DMS153 treated with DMSO at 0.1 percent for 48 hours (cell line): ENCODE results near the gene GHRHR.

ENCODE experiments used
- DNase-seq: peaks from one replicate; lab custom pipeline; 2025; ENCODE audit not compliant: unreplicated experiment; lab: John Stamatoyannopoulos, UW

GHRHR gene

DNA sequence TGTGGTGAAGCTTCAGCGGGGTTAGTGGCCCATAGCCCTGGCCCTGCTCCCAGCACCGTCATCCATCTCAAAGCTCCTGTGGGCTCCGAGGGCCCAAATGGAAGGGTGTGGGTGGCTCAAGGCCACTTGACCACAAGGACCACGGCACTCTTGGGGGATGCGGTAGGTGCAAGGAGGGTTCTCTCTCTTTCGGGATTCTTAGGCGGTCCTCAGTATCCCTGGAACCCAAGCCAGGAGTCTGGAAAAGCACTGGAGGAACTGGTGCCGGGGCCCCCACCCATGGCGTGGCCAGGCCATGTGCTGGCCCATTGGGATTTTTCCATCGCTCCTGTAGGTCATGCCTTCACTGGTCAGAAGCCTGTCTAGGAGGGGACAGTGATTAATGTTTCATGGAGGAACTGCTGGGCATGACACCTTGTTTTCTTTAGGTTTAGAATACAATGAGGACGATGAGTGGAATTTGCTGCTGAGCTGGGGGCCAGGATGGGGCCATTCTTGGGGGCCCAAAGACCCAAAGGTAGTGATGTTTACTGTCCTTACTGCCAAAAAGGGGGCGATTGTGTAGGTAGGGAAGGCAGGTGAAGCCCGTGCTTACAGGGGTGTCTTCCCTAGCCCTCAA, 35.4 kb upstream of the GHRHR start:
- no peak for DNase-seq

DNA sequence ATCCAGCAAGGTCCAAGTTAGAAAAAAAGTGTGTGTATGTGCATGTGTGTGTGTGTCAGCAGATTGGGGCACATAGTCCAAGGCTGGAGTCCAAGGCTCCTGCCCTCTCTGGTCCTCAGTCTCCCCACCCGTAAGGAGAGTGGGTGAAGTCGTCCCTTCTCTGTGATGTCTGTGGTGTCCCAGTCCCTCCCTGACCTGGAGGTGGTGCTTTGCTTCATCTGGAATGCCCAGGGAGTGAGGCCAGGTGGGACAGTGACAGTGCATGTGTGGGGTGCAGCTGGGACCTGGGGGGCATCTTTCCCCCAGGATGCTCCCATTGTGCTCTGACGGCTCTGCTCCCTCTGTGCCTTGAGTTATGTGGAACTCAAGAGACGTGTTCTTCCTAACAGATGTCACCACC, 34.1 kb upstream of the GHRHR start:
- no peak for DNase-seq

DNA sequence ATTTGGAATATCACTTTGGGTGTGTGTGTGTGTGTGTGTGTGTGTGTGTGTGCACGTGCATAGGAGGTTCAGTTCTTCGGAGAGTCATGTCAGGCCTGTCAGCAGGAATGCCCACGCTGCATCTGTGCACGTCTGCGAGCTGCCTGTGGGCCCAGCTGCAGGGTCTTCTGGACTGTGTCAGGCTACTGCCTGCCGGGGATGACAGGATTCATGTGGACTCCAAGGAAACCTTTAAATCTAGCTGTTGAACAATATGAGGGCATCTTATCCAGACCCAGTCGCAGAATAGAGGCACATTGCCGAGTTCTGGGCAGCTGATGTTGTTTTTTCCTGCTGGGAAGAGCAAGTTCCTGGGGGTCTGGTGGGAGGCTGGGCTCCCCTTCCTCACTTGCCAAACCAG, 33.1 kb upstream of the GHRHR start:
- no peak for DNase-seq

DNA sequence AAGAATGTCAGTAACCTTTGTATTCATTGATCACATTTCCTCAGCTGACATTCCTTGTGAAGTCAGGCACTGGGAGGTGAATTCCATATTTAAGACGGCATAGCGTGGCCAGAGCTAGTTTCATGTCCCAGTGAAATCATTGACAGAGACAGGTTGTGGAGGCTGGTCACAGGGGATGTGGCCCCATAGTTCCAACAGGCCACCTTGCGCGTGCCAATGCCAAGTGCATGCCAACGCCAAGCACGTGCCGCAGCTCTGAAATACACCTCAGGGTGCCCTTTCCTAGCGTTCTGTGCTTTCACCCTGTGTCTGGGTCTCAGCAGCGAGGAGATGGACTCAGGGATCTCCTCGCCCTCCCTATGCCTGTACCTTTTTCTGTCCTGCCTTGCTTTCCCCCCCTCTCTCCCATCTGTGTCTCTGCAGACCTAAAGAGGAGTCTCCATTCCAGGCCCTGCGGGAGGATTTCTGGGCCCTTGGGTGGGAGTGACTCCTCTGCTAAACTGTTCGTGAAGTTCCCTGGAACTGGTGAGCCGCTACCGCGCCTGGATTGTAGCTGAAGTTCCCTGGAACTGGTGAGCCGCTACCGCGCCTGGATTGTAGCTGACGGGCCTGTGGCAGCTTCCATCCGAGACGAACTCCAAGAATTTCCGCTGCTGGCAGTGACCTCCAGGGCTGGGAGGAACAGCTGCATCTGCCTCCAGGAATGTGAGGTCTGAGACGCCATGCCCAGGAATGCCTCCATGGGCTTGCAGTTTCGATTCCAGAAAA, 32.4 kb upstream of the GHRHR start:
- DNase-seq = no peak

DNA sequence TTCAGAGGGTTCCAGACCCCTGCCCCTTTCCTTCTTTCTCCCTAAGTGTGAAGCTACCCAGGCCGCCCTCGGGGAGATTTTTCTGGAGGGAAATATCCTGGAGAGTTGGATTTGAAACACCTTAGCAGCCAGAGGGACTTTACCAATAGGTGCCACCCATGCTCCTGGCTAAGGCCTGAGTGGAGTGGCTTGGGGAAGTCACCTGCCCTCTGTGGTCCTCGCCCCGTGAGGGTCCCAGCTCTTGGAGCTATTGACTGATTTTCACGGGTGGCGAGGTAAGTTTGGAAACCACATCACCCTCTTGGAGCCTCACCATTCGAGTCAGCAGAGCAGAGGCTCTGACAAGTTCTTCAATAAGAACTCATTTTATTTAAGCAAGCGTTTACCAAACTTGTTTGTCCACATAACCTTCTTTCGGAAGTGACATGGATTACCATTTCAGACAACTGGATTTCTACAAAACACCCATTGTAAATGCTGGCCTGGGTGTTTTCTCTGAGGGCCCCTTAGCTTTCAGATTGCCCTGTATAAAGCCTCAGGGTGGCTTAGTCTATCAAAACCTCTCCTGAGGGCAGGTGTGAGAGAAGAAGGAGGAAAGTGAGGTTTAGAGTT, 31.7 kb upstream of the GHRHR start:
- DNase-seq = no peak

DNA sequence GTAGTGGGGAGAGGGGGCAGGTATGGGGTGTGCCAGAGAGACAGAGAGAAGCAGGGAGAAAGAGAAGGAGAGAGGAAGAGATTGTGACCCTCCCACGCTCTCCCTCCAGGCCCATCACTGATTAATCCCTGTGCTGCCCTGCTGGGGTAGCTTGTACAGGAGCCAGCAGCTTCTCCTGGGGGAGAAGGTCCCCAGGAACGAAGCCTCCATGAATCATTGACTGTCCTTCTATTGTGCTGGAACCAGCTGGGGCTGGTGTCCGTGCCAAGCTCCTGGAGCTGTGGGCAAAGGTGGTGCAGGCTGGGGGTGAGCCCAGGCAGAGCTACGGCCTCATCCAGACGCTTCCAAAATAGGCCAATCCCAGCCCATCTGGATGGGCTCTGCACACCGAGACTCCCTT, 31.2 kb upstream of the GHRHR start:
- no peak for DNase-seq

DNA sequence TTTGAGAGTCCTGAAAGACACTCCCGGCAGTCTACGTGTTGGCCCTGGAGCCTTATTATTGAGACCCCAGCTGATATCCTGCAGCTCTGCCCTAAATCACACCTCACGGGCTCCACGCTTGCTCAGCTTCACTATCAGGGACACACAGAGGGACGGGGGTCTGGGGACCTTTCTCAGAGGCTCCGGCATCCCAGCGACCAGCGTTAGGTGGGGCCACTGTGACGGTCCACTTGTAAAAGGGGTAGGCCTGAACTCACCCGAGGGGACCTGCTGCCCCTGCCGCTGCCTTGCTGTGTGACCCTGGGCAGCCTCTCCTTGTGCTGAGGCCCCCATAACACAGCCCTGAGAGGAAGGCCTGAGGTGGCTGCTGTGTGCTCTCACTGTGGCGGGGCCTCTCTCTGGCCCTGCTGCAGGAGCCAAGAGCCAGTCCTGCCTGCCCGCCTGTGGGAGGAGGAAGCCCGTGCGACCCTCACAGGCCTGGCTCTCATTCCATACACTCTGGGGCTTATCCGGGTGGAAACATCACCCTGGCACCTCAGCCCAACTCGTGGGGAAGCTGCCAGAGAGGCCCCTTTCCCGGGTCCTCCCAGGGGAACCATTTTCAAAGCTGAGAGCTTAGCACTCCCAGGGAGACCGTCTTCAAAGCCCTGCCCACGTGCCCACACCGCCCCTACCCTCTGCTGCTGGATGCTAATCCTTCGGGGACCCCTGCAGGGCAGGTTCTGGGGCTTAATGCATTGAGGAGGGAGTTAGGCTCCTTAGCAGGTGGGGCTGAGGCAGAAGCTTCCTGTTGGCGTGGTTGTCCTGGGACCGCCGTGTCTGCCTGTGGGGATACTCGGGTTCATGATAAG, 30.4 kb upstream of the GHRHR start:
- no peak for DNase-seq

DNA sequence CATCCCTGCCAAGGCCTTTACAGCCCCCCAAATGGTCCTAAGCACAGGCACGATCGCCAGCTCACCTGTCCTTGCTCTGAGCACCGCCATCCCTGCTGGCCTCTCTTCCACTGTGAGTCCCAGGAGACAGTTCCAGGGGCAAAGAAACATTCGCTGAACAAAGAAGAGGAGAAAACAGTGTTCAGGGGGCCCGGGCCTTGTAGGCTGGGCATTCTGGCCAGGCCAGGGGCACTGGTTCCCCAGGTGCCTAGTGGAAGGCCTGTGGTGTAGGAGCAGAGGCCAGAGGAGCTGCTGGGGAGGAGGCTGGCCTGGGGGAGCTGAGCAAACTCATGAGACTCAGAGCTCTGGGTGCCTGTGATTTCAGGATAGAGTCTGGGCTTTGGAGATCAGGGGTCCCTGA, 29.5 kb upstream of the GHRHR start:
- DNase-seq = no peak

DNA sequence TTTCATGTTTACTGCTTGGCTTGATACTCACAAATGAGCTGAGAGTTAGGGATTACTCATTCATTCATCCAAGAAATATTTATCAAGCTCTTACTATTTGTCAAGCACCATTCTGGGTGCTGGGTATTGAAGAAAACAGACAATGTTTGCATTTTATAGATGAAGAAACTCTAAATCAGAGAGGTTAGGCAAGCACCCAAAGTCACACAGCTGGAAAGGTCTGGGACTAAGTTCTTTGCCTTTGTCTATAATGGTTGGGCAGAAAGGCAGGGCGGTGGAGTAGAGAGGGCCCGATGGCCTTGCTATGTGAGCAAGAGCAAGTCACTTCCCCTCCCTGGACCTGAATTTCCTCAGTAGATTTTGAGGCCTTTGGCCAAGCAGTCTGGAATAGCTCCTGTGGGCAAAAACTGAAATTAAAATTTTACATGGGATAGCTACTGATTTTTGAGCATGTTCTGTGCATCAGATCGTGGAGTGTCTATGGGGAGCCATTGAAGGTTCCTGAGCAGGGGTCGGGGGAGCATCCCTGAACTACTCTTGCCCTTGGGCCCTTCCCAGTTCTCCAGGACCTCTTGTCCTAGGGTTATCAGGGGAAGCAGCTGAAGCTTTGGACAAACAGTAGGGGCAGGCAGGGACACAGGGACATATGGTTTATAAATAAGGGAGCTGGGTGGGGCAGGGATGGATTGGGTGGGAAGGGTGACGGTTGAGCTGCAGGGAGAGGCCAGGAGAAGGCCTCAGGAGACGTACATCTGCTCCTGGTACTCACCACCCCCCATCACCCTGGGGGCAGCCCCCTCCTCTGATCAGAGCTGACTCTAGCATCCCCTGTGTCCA, 28.8 kb upstream of the GHRHR start:
- no peak for DNase-seq

DNA sequence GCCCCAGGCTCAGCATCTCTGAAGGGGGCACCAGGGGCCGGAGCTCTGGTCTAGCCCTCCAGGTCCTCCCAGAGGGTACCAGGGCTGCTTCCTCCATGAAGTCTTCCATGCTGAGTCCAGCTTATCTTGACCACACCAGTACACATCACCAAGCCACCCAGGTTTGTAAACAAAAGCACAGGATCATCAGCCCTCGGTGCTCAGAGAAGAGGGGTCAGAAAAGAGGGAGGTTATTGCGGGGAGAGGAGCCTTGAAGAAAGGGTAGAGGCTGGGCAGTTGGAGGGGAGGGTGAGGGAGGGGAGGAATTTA, 28.2 kb upstream of the GHRHR start:
- no peak for DNase-seq

DNA sequence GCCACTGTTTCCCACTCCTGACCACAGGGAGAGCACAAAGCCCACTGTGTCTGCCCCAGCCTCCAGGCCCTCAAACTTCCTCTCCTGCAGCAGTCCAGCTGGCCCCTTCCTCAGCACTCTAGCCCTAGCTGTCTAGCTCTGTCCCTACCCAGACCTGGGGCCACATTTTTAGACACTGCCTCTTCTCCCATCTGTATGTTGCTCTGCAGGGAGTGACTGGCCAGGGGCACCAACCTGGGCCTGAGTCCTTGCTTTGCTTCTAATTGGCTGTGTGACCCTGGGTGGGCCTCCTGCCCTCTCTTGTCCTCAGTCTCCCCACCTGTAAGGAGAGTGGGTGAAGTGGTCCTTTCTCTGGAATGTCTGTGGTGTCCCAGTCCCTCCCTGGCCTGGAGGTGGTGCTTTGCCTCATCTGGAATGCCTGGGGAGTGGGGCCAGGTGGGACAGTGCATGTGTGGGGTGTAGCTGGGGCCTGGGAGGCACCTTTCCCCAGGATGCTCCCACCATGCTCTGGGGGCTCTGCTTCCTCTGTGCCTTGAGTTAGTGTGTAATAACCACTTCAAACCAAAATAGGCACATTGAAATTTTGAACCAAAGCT, 27.0 kb upstream of the GHRHR start:
- DNase-seq = no peak

DNA sequence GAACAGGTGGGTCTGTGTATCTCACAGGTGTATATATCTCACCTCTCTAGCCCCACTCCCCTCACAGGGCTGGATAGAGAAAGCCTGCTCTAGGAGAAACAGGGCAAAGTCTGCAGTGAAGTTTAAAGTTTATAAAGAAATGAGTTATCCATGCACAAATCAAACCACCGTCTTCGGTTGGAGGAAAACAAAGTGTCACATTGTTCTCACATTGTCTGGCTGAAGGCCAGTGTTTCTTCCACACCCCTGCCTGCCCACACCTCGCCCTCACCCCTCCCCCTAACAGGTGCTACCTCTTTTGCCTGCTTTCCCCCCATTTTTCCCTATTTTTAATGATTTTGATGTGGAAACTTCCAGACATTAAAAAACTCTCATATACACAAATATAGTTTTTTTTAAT, 26.3 kb upstream of the GHRHR start:
- DNase-seq = no peak

DNA sequence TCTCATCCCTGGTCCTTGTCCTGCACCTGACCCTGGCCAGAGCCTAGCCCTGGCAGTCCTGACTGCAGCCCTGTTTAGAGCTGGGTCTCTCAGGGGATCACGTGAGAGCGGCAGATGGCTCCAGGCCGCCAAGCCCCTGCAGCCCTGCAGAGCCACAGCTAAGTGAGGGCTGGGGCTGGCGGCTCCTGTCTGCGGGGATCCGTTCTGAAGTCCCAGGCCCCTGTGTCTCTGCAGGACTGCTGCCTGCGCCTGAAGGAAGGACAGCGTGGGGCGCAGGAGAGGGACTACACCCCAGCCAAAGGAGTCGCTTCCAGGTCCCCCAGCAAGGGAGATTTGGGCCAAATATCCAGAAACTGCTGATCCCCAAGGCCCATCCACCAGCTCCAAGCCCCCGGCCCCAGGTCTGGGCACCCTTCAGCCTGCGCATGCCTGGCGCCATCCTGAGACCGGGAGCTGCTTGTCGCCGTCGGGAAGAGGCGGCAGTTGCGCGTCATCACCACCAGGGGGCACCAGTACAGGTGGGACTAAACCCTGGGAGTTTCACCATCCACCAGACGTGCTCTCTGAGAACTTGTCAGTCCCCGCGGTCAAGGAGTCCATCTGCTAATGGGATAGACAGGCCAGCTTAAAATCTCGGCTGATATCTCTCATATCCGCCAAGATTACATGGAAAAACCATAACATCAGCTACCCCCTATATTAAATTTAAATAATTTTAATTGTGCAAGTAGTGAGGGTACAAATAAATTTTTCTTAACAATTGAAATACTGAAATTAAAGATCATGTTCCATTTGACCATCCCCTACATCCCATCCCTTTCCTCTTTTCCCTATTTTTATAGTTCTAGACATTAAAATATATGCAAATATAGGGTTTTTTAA, 25.1 kb upstream of the GHRHR start:
- peak; percentile 88 for DNase-seq

DNA sequence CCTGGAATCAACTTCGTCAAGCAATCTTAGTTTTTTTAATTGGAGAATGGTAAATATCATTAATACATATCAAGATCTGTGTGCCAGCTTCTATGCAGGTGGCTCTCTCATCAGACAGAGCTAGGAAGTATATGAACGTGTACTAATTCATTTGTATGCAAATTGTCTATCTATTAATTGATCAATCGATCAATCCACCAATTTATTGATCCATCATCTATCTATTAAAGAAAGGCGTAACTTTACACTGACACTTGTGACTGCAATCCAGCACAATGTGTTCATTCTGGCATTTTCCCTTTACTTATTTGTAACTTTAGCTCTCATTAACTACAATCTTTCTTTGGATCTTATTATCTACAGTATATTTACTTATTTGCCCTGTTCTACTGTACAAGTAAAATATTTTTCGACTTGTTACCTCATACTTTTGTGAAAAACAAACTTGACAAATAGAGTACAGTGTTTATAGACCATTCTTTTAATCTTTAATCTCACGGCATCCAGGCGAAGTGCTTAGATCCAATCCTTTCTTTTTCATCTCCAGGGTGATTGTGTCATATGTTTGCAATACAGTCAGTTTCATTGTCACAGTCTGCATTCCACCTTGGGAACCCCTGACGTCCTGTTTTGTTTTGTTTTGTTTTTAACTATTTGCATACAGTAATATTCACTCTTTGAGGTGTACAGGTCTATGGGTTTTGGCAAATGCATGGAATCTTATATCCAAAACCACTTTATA, 22.0 kb upstream of the GHRHR start:
- DNase-seq = no peak

DNA sequence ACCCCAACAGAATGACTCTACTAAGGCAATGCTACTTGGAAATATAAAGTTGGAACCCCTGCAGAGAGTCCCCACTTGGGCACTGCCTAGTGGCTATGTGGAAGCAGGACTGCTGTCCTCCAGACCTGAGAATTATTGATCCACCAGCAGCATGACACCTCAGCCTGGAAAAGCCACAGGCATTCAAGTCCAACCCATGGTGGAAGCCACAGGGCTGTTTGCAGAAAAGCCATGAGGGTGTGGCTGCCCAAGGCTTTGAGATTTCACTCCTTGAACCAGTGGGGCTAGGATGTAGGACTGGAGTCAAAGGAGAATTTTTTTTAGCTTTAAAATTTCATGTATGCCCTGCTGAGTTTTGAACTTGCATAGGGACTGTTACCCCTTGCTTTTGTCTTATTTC, 13.6 kb upstream of the GHRHR start:
- no peak for DNase-seq

DNA sequence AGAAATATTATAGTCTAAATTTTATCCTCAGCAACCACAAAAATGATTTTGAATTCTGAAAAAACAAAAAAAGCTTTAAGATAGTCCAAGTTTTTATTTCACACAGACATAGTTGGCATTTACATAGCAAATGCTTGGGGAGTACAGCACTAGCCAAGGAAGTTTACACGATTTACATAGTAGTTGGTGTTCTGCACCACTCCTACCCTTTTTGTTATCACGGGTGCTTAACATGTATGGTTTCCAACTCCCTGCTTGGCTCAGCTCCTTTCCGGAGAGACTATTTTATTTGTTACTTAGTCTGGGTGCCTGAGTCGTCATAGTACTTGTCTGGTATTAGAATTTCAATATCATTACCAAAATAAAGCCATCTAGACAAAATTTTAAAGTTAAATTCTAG, 8.8 kb upstream of the GHRHR start:
- DNase-seq = no peak

DNA sequence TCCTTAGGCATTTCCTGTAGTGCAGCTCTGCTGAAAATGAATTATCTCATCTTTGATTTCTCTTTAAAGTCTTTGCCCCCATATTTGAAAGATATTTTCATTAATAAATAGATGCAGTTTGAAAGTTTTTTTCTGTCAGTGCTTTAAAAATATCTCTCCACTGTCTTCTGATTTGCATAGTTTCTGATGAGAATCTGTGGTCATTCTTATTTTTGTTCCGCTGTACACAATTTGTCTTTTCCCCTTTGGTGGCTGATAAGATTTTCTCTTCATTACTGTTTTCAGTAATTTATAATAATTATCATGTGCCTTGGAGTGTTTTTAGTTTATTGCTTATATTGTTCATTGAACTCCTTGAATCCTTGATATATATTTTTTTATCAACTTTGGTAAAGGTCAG, 7.0 kb upstream of the GHRHR start:
- DNase-seq = no peak

DNA sequence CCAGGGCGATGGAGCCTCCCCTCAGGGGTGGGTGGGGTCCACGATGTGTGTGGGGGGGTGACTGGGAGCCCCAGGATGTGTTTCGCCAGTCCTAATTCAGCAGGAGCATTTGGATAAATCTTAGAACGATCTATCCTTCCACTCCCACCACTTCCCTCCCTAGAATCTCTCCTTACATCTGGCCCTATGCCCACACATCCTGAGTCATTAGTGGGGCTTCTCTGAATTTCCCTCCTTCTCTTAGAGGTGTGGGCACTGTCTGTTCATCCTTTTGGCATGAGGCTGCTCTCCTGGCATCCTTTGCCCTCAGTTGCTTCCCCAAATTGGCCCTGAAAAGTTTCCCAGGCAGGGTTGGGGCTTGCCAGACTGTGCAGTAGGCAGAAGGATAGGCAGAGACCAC, 1.6 kb downstream of the GHRHR start:
- DNase-seq = no peak

DNA sequence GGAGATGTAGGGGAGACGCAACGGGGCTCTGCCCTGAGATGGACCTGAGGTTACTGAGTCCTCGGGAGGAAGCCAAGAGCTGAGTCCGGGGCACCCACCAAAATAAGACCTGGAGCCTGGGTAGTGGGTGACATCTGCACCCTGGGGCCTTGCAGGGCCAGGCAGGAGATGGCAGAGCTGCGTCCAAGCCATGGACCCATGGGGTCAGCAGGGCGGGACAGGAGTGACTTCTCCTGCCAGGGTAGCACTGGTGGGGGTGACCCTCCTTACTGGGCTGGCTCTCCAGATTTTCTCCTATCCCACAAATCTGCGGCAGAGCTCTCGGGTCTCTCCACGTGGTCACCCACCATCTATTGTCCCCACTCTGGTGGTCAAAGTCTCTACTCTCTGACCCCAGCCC, 2.1 kb downstream of the GHRHR start:
- no peak for DNase-seq
